CD4-positive, alpha-beta T cell (primary cell): ENCODE measurements around the gene ALOX12B. TPM values are rescaled to one million over a fixed set of nuclear protein-coding genes. Genes with fewer than 3 reads are reported as not detected.
"Not testable (repeated sequence)": the region's sequence is repeated elsewhere in the genome, so short reads cannot be mapped to it uniquely, and the experiment has no call there.

Source experiments
- ATAC-seq: fragments of 200-7000 bp; cut with Tn5 transposase; one replicate; pipeline ENCODE4 v1.10.0; 2022; ENCODE audit warnings: mild to moderate bottlenecking; ENCODE audit not compliant: poor library complexity
- CTCF ChIA-PET: fragments of 350-600 bp; sonication (Branson Sonifier 250); formaldehyde crosslinking; loops from one replicate; lab custom pipeline; 2021; ENCODE audit warnings: antibody characterized with exemption, inconsistent platforms; lab: Charles Lee
- POLR2A ChIA-PET: fragments of 350-600 bp; sonication (Branson Sonifier 250); formaldehyde crosslinking; loops from one replicate; lab custom pipeline; 2021; ENCODE audit warnings: antibody characterized with exemption, inconsistent platforms; lab: Charles Lee
- DNase-seq, 14 experiments: peaks; one replicate each; pipeline ENCODE4 v3.0.0-alpha.2; 2013 to 2020; ENCODE audit warnings: mixed read lengths in 2 of 14
- H3K27ac ChIP-seq, 2 donors: one replicate each; pipeline versions ENCODE4 v1.5.1 to v1.7.0; 2013; ENCODE audit warnings: low read length in 2 of 2, low read depth in 1 of 2, mild to moderate bottlenecking in 1 of 2
- H3K27me3 ChIP-seq, 2 experiments: 1 replicate in 1 of 2; 2 replicates in 1 of 2; pipeline versions ENCODE4 v1.6.1 to v1.7.0; 2013; ENCODE audit warnings: low read length in 2 of 2, control low read depth in 1 of 2, mild to moderate bottlenecking in 1 of 2, moderate library complexity in 1 of 2; ENCODE audit not compliant: insufficient read depth in 2 of 2, control insufficient read depth in 1 of 2
- H3K36me3 ChIP-seq: one replicate; pipeline ENCODE4 v1.6.1; 2013; ENCODE audit warnings: low read length, control low read depth; ENCODE audit not compliant: insufficient read depth
- H3K4me1 ChIP-seq: one replicate; pipeline ENCODE4 v1.6.1; 2013; ENCODE audit warnings: low read length, control low read depth; ENCODE audit not compliant: insufficient read depth
- H3K4me3 ChIP-seq: one replicate; pipeline ENCODE4 v1.5.1; 2013; ENCODE audit warnings: mild to moderate bottlenecking, low read length, moderate library complexity
- H3K9me3 ChIP-seq, 2 experiments: 1 replicate in 1 of 2; 2 replicates in 1 of 2; pipeline versions ENCODE4 v1.6.1 to v1.7.0; 2013; ENCODE audit warnings: low read length in 2 of 2, mild to moderate bottlenecking in 2 of 2, control low read depth in 1 of 2, moderate library complexity in 1 of 2; ENCODE audit not compliant: control insufficient read depth in 1 of 2, insufficient read depth in 1 of 2
- H3K27ac Mint-ChIP-seq: one replicate; pipeline ENCODE4 v1.8.0; 2020; ENCODE audit warnings: mixed read lengths
- H3K27me3 Mint-ChIP-seq: one replicate; pipeline ENCODE4 v1.8.0; 2021; ENCODE audit warnings: mixed read lengths
- H3K36me3 Mint-ChIP-seq: one replicate; pipeline ENCODE4 v1.8.0; 2021; ENCODE audit warnings: low read depth, mixed read lengths
- H3K4me1 Mint-ChIP-seq: one replicate; pipeline ENCODE4 v1.8.0; 2021; ENCODE audit warnings: low read depth, mixed read lengths
- H3K4me3 Mint-ChIP-seq: one replicate; pipeline ENCODE4 v1.8.0; 2020; ENCODE audit warnings: mild to moderate bottlenecking, mixed read lengths
- H3K9me3 Mint-ChIP-seq: one replicate; pipeline ENCODE4 v1.8.0; 2020; ENCODE audit warnings: mixed read lengths
- CTCF ChIP-seq: fragments of 200-600 bp; IDR thresholded peaks from one replicate; pipeline ENCODE4 v1.8.0; 2022; ENCODE audit warnings: antibody characterized with exemption, mild to moderate bottlenecking
- intact Hi-C, 2 experiments: fragments of 100-400 bp; cut with DNase I in 1 of 2; cut with micrococcal nuclease in 1 of 2; formaldehyde crosslinking; loops; one replicate each; pipeline versions ENCODE4 v1.15.1 to v1.9.0; 2023 to 2025; cut with DNase I, micrococcal nuclease
- total RNA-seq, 174 experiments: library from RNA in 2 of 174; stranded (reverse) in 2 of 174; gene quantifications; one replicate each; pipeline ENCODE4 v1.2.3 and lab custom pipeline; 2021 to 2026

The ALOX12B gene
- total RNA-seq, 2 experiments from 2014 or later = 0.41 TPM; not detected in 1

GRCh38 chr17:8110456-8110804 is 22.9 kb upstream of the ALOX12B start:
- TF ChIP-seq CTCF = peak; percentile 12
- Mint-ChIP-seq H3K36me3 (no peaks in the 10 kb centered on the region), H3K4me1 (peaks cover 4% of the 10 kb centered on the region), H3K27me3 (peaks cover 32% of the 10 kb centered on the region), H3K4me3 (peak overlapping the region; percentile 70), H3K9me3 (no peaks in the 10 kb centered on the region), H3K27ac (peak overlapping the region; percentile 12)
- Histone ChIP-seq H3K9me3 (no peaks in the 10 kb centered on the region), H3K27me3 (peaks cover 13 to 16% of the 10 kb centered on the region in 2 experiments), H3K36me3 (no peaks in the 10 kb centered on the region), H3K4me1 (peaks cover 13% of the 10 kb centered on the region), H3K27ac (no peak overlapping the region), H3K4me3 (peak overlapping the region; percentile 61)
- ChIA-PET CTCF (interaction anchor here (1.1 to 2.4 kb wide), 10 partner anchors 9 to 52 kb away, joined by 3 to 17 read pairs (median 9); partner anchors contain the start of genes ALOXE3 and HES7), POLR2A (interaction anchor here (0.7 to 2.2 kb wide), 14 partner anchors 9 to 138 kb away, joined by 3 to 41 read pairs (median 4); partner anchors contain the start of genes ALOXE3, CTC1 and HES7)
- ATAC-seq = no peak
- intact Hi-C loops = loop anchor here (1.0 to 10.0 kb wide), 4 partner anchors 16 to 264 kb away; partner anchors contain the start of gene KRABD2 (in 1 of the 2)
- no peak for DNase-seq

- H3K27ac Mint-ChIP-seq = peak overlapping the region; percentile 12
- H3K36me3 ChIP-seq = no peaks in the 10 kb centered on the region
- ChIA-PET CTCF (interaction anchor here (0.8 to 2.4 kb wide), 11 partner anchors 9 to 134 kb away, joined by 3 to 17 read pairs (median 8); partner anchors contain the start of genes ALOXE3 and HES7), POLR2A (interaction anchor here (0.7 to 2.2 kb wide), 13 partner anchors 9 to 138 kb away, joined by 3 to 41 read pairs (median 4); partner anchors contain the start of genes ALOXE3 and CTC1)
- no peak overlapping the region for H3K27ac ChIP-seq
- TF ChIP-seq CTCF = peak; percentile 97
- peaks cover 26% of the 10 kb centered on the region for H3K27me3 Mint-ChIP-seq
- H3K27me3 ChIP-seq = peaks cover 10 to 11% of the 10 kb centered on the region in 2 experiments
- H3K4me1 ChIP-seq = peaks cover 13% of the 10 kb centered on the region
- peak overlapping the region; percentile 45 for H3K4me3 Mint-ChIP-seq
- peak; percentile 76 to 91 (median 82) for DNase-seq
- H3K9me3 Mint-ChIP-seq = no peaks in the 10 kb centered on the region
- H3K36me3 Mint-ChIP-seq = no peaks in the 10 kb centered on the region
- H3K4me1 Mint-ChIP-seq = peaks cover 4% of the 10 kb centered on the region
- H3K4me3 ChIP-seq = peak overlapping the region; percentile 61
- intact Hi-C loops = loop anchor here (1.0 to 10.0 kb wide), 4 partner anchors 16 to 265 kb away; partner anchors contain the start of gene KRABD2 (in 1 of the 2)
- ATAC-seq = peak; percentile 99
- H3K9me3 ChIP-seq = no peaks in the 10 kb centered on the region
Observed at GRCh38 chr17:8109661-8110455, 22.3 kb upstream of the ALOX12B start.

- intact Hi-C loops = no loop called here
- H3K9me3 ChIP-seq = no peaks in the 10 kb centered on the region
- no peak for TF ChIP-seq CTCF
- no peaks in the 10 kb centered on the region for H3K36me3 Mint-ChIP-seq
- H3K4me1 ChIP-seq = peaks cover 13% of the 10 kb centered on the region
- no peak overlapping the region for H3K27ac ChIP-seq
- CTCF ChIA-PET = interaction anchor here (0.8 to 2.4 kb wide), 11 partner anchors 8 to 135 kb away, joined by 3 to 17 read pairs (median 5); partner anchors contain the start of gene ALOXE3
- no peak overlapping the region for H3K4me3 Mint-ChIP-seq
- peaks cover 19% of the 10 kb centered on the region for H3K27me3 Mint-ChIP-seq
- peaks cover 4% of the 10 kb centered on the region for H3K4me1 Mint-ChIP-seq
- no peaks in the 10 kb centered on the region for H3K36me3 ChIP-seq
- POLR2A ChIA-PET = interaction anchor here (1.1 to 2.2 kb wide), 8 partner anchors 8 to 139 kb away, joined by 3 to 41 read pairs (median 6); partner anchors contain the start of genes ALOXE3 and CTC1
- no peak overlapping the region for H3K27ac Mint-ChIP-seq
- no peaks in the 10 kb centered on the region for H3K9me3 Mint-ChIP-seq
- ATAC-seq (no peak), DNase-seq (no peak)
- no peak overlapping the region for H3K4me3 ChIP-seq
- H3K27me3 ChIP-seq = peaks cover 2 to 6% of the 10 kb centered on the region in 2 experiments
Observed at GRCh38 chr17:8108972-8109660, 21.6 kb upstream of the ALOX12B start.

- CTCF ChIA-PET = interaction anchor here (0.9 kb wide), 1 partner anchor 12 kb away, joined by 5 read pairs; the partner anchor contains the start of gene ALOXE3
- H3K9me3 Mint-ChIP-seq, H3K36me3 ChIP-seq, H3K27me3 ChIP-seq, H3K4me3 ChIP-seq, H3K36me3 Mint-ChIP-seq, ATAC-seq, H3K27ac ChIP-seq, intact Hi-C loops, H3K27me3 Mint-ChIP-seq, H3K4me1 Mint-ChIP-seq, H3K27ac Mint-ChIP-seq, H3K9me3 ChIP-seq, POLR2A ChIA-PET, DNase-seq: not testable (repeated sequence)
- H3K4me3 Mint-ChIP-seq = peak overlapping the region; percentile 14
- peaks cover 13% of the 10 kb centered on the region for H3K4me1 ChIP-seq
Observed at GRCh38 chr17:8106980-8107379, 19.5 kb upstream of the ALOX12B start.
